Brain pericyte (primary cell): ENCODE results near the gene CTIF.
"Not testable (repeated sequence)": the region's sequence is repeated elsewhere in the genome, so short reads cannot be mapped to it uniquely, and the experiment has no call there.

Experiments used
- DNase-seq: peaks from one replicate; pipeline ENCODE4 v3.0.0-alpha.2; 2012; ENCODE audit warnings: low read depth, low spot score

CTIF gene

DNA sequence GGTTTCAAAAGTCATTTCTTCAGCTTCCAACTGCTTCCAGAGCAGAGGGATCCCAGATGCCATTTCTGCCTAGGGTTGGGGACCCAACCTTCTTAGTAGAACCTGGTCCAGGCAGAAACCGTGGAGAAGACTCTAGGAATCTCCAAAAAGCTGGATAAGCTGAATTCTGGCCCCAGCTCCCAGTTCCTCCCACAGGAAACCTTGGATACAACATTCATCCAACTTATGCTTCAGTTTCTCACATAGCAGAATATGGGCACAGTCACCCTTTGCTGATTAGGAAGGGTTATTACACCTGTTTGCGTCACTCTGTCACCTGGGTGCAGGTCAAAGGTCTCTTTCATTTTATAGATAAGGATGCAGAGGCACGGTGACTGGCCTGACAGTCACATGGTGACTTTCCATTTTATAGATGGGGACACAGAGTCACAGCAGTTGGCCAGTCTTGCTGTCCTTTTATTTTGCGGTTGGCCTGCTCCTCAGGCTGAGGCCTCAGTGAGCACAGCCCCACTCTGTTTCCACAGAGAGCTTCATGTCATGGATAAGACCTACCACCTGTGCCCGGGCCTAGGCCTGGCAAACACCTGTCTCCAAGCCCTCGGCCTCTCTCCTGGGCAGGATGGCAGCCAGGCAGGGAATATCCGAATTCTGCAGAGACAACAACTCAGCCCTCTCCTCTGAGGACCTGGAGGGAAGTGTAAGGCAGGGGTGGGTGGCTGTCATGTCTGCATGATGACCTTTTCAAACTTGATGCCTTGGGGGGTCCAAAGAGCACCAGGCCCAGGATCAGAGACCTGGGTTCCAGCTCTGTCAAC, 263.1 kb downstream of the CTIF start:
- DNase-seq, result no peak

DNA sequence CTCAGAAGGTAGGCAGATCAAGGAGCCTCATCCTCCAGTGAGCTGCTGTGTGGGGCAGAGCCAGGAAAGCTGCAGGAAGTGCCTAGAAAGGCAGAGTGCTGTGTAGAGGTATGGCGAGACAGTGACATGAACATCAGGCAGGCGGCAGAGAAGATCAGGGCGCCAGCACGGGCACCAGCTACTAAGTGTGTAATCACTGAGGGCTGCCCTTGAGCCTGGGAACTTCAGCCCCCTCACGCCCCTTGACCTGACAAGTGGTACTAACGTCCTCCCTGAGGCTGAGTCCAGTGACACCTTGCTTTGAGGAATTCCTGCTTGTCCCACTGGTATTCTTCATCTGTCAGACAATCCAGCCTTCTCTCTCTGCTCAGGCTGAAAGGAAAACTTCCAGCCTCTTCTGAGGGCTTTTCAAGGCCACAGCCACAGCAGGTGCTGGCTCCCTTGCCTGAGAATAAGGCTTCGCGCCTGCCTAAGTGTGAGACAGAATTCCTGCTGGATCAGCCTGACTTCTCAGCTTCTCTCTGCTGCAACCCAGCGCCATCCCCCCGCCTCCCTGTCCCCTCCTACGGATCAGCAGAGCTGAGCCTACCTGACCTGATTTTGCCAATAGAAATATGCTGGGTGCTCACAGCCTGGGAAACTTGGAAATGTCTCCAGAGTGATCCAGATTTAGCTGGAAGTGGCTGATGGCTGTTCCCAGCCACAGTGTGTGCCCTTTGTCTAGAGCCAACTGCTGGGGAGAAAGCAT, 263.9 kb downstream of the CTIF start:
- no peak for DNase-seq

DNA sequence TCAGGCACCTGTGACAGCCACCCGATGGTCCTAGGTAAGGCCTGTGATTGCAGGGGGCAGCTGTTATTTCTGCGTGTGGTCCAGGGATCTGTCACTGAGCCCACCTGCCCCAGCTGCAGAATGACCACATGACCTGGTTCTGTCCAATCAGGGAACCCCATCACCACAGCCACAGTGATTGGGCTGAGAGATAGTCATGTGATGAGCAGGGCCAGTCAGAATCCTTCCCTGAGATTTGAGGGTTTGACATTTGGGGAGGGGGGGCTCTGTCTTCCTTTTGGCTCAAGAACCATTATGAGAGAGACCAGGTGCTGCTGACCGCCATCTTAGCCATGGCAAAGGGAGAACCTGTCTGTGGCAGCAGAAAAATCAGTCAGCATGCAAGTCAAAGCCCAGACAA, 264.7 kb downstream of the CTIF start:
- no peak for DNase-seq

DNA sequence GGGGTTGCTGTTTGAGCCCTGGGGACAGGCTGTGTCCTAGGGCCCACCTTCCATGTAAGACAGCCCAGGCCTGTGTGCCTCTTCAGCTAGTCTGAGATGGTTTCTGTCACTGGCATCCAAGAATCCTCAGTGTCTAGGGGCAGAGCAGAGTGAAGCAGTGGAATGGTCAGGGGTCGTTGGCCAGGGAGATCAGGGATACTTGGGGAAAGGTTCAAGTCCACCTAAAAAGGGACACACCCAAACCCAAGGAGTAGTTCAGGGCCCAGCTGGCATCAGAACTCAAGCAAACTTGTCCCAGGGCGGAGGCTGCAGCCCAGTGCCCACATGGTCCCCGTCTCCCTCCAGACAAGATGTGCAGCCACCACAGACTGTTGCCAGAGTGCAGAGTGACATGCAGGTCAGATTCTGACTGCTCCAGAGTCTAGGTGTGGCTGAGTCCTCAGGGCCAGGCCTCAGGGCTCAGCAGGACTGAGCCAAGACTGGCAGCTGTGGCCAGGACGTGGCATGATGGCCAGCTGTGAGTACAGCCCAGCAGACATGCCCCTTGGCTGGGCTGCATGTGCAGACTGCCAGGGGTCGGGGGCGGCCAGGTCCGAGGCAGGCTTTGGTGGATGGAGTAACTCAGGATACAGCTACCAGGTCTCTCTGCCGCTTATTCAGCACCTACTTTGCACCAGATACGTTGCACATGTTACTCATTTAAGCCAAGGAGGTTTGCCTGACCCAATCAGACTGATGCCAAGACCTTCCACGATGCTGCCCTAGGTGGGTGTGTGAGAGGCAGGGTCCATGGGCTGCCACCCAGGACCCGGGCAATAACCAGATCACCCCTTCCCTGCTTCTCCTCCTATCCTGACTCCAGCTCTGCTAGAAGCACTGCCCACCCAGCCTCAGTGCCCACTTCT, 265.4 kb downstream of the CTIF start:
- no peak for DNase-seq

DNA sequence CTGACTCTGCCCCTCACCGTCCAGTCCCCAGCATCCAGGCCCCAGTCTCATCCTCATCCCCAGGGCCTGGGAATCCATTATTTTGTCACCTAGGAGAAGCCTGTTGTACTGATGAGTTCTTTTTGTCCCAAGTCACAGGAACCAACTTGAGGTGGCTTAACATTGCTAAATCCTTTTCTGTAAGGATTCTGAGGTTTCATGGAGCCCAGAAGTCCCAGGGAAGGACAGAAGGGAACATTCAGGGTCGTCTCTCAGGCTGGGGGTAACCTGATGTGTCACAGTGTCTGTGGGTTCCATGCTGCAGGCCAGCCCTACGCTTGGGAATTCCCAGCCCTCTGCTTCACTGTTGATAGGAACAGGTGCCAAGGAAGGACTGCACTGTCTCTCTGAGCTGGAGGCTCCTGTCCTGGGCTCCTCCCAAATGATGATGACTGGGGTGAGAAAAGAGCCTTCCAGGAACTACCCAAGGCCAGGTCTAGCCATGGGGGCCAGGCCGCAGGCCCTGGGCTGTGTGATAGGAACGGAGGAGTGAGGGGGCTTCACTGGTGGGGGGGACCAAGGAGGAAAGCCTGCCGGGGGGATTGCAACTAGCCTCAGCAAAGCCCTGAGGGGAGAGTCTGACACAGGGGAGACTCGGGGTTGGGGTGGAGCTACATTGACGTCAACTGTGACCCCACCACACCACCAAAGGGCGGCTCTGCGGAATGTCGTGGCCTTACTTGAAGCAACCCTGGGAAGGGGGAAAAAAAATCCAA, 266.2 kb downstream of the CTIF start:
- no peak for DNase-seq

DNA sequence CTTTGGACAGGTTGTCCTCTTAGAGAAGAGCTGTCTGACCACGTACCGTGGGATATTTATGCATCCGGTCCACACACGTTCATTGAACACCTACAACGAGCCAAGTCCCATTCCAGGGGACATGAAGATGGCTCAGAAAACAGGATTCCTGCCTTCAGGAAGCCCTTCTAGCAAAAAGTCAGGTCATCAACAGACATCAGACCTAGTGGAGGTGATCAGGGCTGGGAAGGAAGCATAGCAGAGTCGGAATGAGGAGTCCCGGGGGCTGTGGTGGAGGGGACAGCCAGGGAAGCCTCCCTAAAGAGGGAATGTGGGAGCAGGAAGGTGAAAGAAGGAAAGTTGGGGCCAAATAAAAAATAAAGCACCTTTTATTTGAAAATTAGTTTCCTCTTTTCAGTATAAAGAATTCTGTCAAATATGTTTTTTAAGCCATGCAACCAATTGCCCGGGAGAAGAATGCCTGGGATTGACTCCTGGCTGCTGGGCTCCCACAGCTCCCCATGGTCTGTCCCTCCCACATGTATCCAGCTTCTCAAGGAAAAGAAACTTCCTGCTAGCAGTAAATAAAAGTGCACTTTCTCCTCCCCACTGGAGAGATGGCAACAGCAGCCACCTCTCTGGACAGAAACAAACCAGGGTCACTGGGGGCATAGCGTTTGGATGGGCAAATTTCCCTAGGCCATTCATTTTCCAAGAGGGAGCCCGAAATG, 267.1 kb downstream of the CTIF start:
- no peak for DNase-seq

DNA sequence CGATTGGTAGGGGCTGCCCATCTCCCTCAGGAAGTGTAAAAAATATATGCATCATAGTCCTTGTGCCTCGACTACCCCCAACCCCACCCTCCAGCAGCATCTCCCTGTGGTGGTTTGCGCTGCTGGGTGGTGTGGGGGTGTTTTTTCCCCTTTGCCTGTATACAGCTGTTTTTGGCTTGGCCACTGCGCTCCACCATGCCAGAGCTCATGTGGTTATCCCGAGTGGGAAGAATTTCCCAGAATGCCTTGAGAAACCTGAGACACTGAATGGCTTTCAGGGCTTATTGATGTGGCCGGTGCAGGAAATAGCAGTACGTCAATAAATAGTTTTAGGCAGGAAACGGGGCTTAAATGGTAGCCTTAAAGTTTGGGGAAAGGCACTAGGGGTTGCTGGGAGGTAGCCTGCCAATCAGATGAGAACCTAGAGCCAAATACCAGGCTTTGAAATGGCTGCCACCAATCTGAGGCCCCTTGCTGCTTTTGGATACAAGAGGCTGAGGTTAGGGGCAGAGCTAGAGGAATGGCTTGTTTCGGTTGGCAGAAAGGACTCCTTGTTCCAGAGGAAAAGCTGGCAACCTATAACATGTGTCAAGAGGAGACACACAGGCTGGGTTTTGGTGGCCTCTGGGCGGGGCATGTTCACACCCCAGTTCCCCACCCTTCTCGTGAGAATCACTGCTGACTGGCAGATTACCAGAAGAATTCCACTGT, 267.9 kb downstream of the CTIF start:
- DNase-seq, result no peak

DNA sequence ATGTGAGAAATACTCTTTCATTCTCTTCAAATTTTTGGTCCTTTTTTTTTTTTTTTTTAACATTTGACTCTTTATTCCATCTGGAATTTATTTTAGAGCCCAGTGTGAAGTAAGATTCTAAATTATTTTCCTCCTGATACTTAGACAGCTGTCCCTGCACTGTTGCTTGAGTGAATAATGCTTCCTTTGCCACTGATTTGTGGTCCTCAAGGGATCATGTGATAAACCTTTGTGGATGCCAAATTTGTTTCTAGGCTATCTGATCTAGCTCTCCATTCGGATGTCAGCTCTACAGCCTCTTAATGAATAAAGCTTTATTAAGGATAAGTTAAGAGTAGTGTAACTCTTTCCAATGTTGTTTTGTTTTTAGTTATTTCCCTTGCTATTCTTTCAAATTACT, 269.6 kb downstream of the CTIF start:
- no peak for DNase-seq

DNA sequence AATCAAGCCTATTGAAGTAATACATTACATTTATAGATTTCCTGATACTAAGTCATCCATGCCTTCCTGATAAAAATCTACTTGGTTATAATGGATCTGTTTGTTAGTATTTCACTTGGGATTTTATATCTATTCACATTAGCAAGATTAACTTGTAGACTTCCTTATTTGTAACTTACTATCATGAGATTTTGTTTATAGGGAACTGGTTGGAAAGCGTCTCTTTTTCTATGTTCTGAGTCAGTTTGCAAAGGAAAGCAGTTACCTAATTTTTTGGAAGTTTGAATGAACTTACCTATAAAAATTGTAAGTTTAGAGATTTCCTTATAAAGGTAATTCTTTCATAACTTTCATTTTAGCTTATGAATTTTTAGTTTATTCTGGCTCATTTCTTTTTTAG, 270.5 kb downstream of the CTIF start:
- no peak for DNase-seq

DNA sequence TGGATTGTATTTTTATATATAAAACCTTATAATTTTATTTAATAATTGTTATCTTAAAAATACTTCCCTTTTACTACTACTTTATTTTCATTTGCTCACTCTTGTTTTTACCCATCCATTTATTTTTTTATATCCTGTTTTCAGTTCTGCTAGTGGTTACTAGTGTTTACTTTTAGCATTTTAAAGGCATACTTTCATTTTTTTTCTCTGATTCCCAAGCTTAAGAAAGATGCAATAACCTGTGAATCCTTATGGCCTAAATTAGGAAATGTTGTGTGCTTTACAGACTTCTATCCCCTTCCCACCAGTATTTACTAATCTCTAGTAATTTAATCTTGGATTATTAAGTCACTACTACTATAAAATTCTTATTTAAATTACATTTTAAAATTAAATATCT, 272.0 kb downstream of the CTIF start:
- DNase-seq, result no peak

DNA sequence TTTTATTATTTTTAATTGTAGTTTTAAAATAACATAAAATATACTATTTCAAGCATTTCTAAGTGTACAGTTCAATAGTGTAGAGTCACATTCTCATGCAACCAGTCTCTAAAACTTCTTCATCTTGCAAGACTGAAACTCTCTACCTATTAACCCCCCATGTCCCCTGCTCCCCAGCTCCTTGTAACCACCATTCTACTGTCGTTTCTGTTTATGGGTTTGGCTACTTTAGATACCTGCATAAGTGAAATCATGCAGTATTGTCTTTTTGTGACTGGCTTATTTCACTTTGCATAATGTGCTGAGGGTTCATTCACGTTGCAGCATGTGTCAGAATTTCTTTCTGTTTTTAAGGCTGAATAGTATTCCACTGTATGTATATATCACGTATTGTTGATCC, 272.6 kb downstream of the CTIF start:
- no peak for DNase-seq

DNA sequence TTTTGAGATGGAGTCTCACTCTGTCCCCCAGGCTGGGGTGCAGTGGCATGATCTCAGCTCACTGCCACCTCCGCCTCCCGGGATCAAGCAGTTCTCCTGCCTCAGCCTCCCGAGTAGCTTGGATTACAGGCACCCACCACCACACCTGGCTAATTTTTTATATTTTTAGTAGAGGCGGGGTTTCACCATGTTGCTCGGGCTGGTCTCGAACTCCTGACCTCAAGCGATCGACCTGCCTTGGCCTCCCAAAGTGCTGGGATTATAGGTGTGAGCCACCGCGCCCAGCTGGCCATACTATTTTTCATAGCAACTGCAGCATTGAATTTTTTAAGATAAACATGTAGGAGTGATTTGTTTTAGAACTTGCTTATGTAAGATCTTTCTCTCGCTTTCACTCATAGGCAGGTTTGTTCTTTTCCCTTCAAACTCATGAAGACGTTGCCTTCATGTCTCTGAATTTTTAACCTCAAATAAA, 273.2 kb downstream of the CTIF start:
- not testable (repeated sequence) for DNase-seq

DNA sequence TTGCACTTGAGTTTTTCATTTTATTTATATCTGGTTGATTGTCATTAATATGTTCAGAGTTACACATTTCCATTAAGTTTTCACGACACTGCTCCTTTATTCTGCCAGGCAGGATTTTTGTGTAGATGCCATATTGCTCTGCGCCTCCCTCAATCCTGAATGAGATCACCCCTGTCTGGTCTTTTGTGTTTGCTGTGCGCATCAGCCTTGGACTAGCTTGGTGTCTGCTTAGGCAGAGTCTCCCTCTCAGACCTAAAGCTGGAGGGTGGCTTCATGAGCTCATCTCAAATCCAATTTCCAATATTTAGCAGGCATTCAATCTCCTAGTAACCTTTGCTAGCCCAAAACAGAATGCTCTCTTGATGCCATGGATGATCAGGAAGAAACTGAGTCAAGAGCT, 274.5 kb downstream of the CTIF start:
- DNase-seq, result no peak

DNA sequence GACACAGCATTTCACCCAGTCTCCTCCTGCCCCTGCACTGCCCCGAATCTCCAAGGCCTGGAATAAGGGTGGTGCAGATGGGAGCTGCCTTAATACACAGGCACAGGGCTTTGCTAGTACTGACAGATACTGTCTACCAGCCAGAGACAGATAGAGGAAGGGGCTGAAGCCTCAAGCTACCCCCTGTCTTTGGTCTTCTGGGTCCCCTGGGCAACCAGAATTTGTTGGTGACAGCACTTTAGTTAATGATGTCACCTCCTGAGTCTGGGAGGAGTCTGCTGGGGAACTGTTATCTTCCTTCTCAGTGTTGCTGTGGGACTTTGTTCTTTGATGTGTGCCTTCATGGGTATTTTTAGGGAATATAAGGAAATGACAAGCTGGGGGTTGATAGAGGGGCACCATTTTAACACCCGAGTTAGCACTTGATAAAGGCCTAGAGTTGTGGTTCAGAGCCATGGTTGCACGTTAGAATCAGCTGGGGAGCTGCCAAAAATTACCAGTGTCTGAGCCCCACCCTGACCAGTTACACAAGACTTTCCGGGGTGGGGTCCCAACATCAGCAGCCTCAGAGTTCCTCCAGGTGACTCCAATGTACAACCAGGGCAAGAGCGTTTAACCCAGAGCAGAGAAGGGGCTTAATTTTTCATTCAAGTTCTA, 275.1 kb downstream of the CTIF start:
- no peak for DNase-seq

DNA sequence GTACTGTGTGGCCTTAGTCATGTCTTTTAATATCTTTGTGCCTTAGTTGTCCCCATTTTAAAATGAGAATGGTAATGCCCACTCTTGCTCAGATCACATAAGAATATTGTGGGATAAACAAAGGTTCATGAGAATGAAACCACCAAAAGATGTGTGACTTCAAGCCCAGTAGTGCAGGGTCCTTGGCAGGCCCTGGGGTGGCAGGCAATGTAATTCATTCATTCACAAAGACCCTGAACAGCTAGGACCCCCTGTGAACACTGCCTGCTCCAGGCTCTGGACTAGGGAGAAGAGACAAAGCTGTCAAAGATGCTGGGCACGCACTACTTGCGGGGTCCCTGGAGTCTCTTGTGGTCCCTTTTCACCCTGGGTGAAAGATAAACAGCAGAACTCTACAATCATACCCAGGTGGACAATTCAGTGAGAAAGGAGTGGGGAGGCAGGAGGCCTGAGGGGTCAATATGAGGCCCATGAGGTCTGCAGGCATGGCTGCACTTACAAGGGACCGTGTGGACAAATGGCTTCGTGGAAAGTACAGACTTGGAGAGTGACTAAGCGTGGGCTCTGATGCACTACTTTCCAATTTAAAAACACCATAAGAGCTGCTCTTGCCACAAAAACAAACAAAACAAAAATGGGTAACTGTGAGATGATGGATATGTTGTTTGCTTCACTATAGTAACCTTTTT, 275.8 kb downstream of the CTIF start:
- DNase-seq, result no peak

DNA sequence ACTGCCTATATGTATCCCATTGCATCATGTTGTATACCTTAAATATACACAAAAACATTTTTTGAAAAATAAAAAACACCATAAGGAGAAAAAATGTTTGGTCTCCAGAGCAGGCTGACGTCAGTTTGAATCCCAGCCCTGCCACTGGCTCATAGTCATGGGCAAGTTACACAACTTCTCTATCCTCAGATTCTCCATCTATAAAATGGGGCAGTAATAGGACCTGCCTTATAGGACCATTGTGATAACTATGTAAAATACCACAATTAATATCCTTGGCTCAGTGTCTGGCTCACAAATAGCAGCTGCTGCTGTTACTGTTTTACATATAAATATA, 276.3 kb downstream of the CTIF start:
- DNase-seq, result no peak

DNA sequence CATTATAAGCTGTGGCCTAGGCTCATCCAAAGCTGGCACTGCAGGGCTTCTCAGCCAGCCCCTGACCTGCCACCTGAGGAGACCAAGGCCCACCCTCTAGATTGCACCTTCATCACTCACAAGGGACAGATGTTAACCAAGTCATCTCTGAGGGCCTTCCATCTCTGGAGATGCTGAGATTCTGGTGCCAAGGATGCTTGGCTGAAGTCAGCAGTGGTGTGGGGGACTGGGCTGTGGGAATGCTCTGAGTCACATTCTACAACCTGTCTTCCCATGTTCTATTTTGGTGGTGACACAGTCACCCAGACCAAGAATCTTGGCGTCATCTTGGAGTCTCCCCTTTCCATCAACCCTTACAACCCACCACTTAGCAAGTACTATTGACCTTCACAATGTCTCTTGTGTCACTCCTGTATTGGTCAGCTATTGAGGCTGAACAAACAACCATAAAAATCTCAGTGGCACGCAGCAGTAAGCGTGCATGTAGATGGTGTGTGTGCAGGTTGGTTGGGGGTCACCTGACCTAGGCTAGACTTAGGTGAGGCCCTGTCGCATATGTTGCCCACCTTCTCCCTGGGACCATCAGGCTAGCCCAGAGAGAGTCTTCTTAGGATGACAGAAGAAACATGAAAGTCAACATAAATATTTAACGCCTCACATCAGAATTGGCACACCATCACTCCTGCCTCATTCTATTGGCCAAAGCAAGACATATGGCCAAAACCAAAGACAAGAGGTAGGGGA, 276.9 kb downstream of the CTIF start:
- no peak for DNase-seq

DNA sequence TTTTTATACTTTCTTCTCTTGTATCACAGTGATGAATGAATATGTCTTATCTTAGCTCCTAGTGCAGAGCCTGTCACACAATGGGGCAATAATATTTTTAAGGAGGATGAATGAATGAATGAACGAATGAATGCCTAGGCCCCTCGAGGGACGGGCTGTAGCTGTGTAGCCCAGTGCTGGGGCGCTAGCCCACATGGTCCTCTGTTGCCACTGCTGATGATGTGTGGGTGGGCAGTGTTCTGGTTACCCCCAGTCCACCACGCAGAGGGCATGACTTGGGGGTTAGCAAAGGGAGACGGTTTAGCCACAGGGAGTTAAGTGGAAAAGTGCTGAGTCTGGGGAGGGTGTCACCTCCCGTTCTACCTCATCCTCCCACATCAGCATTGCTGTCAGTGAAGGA, 277.7 kb downstream of the CTIF start:
- DNase-seq, result no peak
